Testis (tissue), 3 donors: ENCODE measurements around the gene FBXW5. TPM values are rescaled to one million over a fixed set of nuclear protein-coding genes. Genes with fewer than 3 reads are reported as not detected.

ENCODE experiments used
- DNase-seq: peaks from one replicate; pipeline ENCODE4 v3.0.0-alpha.2; 2019
- H3K27ac ChIP-seq, 2 donors: fragments of 200-600 bp; sonication (generic); one replicate each; pipeline ENCODE4 v1.5.1; 2019
- H3K27me3 ChIP-seq: fragments of 200-600 bp; sonication (generic); one replicate; pipeline ENCODE4 v1.5.1; 2019
- H3K36me3 ChIP-seq: fragments of 200-600 bp; sonication (generic); one replicate; pipeline ENCODE4 v1.5.1; 2017; ENCODE audit warnings: low read depth; ENCODE audit errors: missing control alignments
- H3K4me1 ChIP-seq: fragments of 200-600 bp; sonication (generic); one replicate; pipeline ENCODE4 v1.5.1; 2019
- H3K4me3 ChIP-seq, 2 donors: fragments of 200-600 bp; sonication (generic); one replicate each; pipeline ENCODE4 v1.5.1; 2017 to 2019
- H3K9me3 ChIP-seq: fragments of 200-600 bp; sonication (generic); one replicate; pipeline ENCODE4 v1.5.1; 2017
- CTCF ChIP-seq, 3 experiments: fragments of 450-650 bp in 2 of 3; fragments of 200-600 bp in 1 of 3; sonication (generic) in 1 of 3; IDR thresholded peaks; one replicate each; pipeline ENCODE4 v1.5.1; 2016 to 2019; ENCODE audit warnings: antibody characterized with exemption in 3 of 3, mild to moderate bottlenecking in 2 of 3, moderate library complexity in 1 of 3
- POLR2A ChIP-seq: fragments of 450-650 bp; IDR thresholded peaks from one replicate; pipeline ENCODE4 v1.6.1; 2017; ENCODE audit warnings: antibody characterized with exemption, mild to moderate bottlenecking, moderate library complexity
- WGBS, 2 donors: methylation state at CpG; one replicate each; pipeline ENCODE4 v1.1.5; 2018; 5-methylcytosine and 5-hydroxymethylcytosine counted together
- intact Hi-C: fragments of 100-400 bp; cut with DNase I; formaldehyde crosslinking; loops from one replicate; pipeline ENCODE4 v1.15.1; 2023; ENCODE audit warnings: low total_unique reads
- polyA plus RNA-seq: library from polyadenylated mRNA; stranded (reverse); fragments of 350-450 nt; fragmentation: Illumina TruSeq; extraction: RNeasy Lipid Tissue Mini Kit (QIAGEN cat#74804); gene quantifications from one replicate; pipeline ENCODE4 v1.2.3, GENCODE V29; 2014; ENCODE audit warnings: low read depth, low replicate concordance; ENCODE audit not compliant: insufficient read depth
- total RNA-seq, 2 donors: library from RNA; depleted of rRNA; stranded (reverse); fragments of >200 nt; gene quantifications; one replicate each; pipeline ENCODE4 v1.2.3, GENCODE V29; 2016

FBXW5 gene
- total and polyA plus RNA-seq, 3 donors from 2014 or later, result 452 to 749 (median 509) TPM

DNA sequence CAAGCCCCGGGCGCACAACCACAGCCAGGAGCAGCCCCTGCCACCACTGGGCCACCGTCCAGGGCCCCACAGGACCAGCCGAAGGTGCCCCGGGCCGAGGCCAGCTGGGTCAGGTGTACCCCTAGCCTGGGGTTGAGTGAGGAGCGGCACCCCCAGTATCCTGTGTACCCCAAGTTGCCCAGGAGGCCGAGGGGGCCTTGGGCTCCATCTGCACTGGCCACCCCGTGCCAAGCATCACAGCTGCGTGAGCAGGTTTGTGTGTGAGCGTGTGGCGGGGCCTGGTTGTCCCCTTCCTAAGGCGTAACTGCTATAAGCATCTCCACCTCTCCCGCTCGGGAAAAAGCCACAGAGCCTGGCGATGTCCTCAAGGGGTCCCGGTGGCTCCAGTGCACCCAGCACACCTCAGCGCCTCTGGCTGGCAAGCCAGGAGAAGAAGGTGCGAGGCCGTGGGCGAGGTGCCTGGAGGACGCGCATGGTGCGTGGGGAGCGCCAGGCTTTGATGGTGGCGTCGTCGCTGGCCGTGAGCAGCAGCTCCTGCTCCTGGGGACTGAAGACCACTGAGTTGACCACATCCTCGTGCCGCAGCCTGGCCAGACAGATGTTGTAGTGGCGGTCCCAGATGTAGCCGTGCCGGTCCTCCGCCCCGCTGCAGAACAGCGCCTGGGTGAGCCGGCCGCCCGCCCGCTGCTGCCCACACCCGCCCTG lies 3.9 kb downstream of the FBXW5 start:
- no peaks in the 10 kb centered on the region for H3K36me3 ChIP-seq
- no peak overlapping the region for H3K27ac ChIP-seq
- no peaks in the 10 kb centered on the region for H3K9me3 ChIP-seq
- H3K4me3 ChIP-seq, result no peak overlapping the region
- 92 to 95% methylated on average over 20 to 42 of the region's 42 CpGs for WGBS, 2 donors
- H3K27me3 ChIP-seq, result no peaks in the 10 kb centered on the region
- no peak for DNase-seq
- intact Hi-C loops, result loop anchor here (5.0 kb wide), 1 partner anchor 133 kb away; the partner anchor contains the start of gene RABL6
- TF ChIP-seq POLR2A, result no peak
- no peak for TF ChIP-seq CTCF (IDR thresholded peaks at IDR 0.05)
- peaks cover 19% of the 10 kb centered on the region for H3K4me1 ChIP-seq

GRCh38 chr9:136939996-136940525 lies 4.5 kb downstream of the FBXW5 start:
- no peaks in the 10 kb centered on the region for H3K27me3 ChIP-seq
- no peak for TF ChIP-seq POLR2A
- H3K9me3 ChIP-seq, result no peaks in the 10 kb centered on the region
- intact Hi-C loops, result loop anchor here (5.0 kb wide), 1 partner anchor 133 kb away; the partner anchor contains the start of gene RABL6
- H3K36me3 ChIP-seq, result no peaks in the 10 kb centered on the region
- no peak overlapping the region for H3K27ac ChIP-seq
- peak; percentile 81 for DNase-seq
- H3K4me3 ChIP-seq, result no peak overlapping the region
- peaks cover 19% of the 10 kb centered on the region for H3K4me1 ChIP-seq
- WGBS, 2 donors, result 64 to 70% methylated on average over 12 to 16 of the region's 16 CpGs

GRCh38 chr9:136939431-136939995 lies 5.0 kb downstream of the FBXW5 start:
- Histone ChIP-seq H3K27ac (no peak overlapping the region), H3K9me3 (no peaks in the 10 kb centered on the region), H3K36me3 (no peaks in the 10 kb centered on the region), H3K4me3 (no peak overlapping the region), H3K27me3 (no peaks in the 10 kb centered on the region), H3K4me1 (peaks cover 15% of the 10 kb centered on the region)
- 76 to 81% methylated on average over 12 to 28 of the region's 28 CpGs for WGBS, 2 donors
- DNase-seq, result no peak
- TF ChIP-seq CTCF (IDR thresholded peaks at IDR 0.05) (no peak), POLR2A (no peak)
- intact Hi-C loops, result no loop called here

- 92% methylated on average over 10 to 15 of the region's 15 CpGs for WGBS, 2 donors
These were observed 7.1 kb downstream of the FBXW5 start for GRCh38 chr9:136937186-136938001.

More at GRCh38 chr9:136937186-136938001, 7.1 kb downstream of the FBXW5 start:
- no peak for DNase-seq
- H3K27ac ChIP-seq, result no peak overlapping the region
- H3K9me3 ChIP-seq, result no peaks in the 10 kb centered on the region
- H3K4me3 ChIP-seq, result no peak overlapping the region
- H3K4me1 ChIP-seq, result peaks cover 4% of the 10 kb centered on the region
- no peaks in the 10 kb centered on the region for H3K36me3 ChIP-seq
- intact Hi-C loops, result no loop called here
- TF ChIP-seq POLR2A, result no peak
- no peak for TF ChIP-seq CTCF (IDR thresholded peaks at IDR 0.05)
- no peaks in the 10 kb centered on the region for H3K27me3 ChIP-seq
